ENCODE results near the gene ZFHX3.

ZFHX3 gene

DNA sequence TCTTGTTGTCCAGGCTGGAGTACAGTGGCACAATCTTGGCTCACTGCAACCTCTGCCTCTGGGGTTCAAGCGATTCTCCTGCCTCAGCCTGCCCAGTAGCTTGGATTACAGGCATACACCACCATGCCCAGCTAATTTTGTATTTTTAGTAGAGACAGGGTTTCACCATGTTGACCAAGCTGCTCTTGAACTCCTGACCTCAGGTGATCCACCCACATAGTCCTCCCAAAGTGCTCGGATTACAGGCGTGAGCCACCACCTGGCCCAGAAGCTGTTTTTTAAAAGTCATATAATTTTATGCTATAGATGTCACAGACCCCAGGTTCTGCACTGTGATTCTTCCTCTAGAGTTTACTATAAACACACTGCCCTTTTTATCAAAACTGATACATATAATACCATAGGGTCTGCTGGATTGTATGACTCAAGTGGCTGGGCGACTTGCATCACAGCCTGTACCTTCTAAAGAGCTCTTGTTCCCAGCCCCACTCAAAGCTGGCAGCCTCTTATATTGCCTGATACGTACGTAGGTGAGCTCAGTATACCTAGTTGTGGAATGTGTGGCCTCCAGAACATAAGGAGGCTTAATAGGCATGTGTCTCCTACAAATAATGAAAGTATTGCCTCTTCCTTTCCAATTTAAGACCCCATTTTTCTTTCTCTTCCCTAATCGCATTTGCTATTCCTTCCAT lies 295.8 kb downstream of the ZFHX3 start:
- H2AFZ ChIP-seq (ENCODE audit: low read depth) = no peak overlapping the region
- no peak overlapping the region for H3K4me3 ChIP-seq (IDR thresholded peaks at IDR 0.05; ENCODE audit: insufficient read depth, low read depth, low read length)
- no peak overlapping the region for H3K9ac ChIP-seq
- no peak overlapping the region for H3K27ac ChIP-seq
- no peaks in the 10 kb centered on the region for H3K4me1 ChIP-seq (ENCODE audit: low read depth, poor library complexity, severe bottlenecking)
- no peaks in the 10 kb centered on the region for H3K79me2 ChIP-seq (ENCODE audit: insufficient read depth, low read depth)
- H3K4me2 ChIP-seq = no peak overlapping the region
- no peaks in the 10 kb centered on the region for H3K27me3 ChIP-seq (ENCODE audit: insufficient read depth, low read depth)
- H4K20me1 ChIP-seq (ENCODE audit: insufficient read depth) = no peaks in the 10 kb centered on the region
- no peaks in the 10 kb centered on the region for H3K36me3 ChIP-seq (ENCODE audit: insufficient read depth)
- TF ChIP-seq, protein P1, sequence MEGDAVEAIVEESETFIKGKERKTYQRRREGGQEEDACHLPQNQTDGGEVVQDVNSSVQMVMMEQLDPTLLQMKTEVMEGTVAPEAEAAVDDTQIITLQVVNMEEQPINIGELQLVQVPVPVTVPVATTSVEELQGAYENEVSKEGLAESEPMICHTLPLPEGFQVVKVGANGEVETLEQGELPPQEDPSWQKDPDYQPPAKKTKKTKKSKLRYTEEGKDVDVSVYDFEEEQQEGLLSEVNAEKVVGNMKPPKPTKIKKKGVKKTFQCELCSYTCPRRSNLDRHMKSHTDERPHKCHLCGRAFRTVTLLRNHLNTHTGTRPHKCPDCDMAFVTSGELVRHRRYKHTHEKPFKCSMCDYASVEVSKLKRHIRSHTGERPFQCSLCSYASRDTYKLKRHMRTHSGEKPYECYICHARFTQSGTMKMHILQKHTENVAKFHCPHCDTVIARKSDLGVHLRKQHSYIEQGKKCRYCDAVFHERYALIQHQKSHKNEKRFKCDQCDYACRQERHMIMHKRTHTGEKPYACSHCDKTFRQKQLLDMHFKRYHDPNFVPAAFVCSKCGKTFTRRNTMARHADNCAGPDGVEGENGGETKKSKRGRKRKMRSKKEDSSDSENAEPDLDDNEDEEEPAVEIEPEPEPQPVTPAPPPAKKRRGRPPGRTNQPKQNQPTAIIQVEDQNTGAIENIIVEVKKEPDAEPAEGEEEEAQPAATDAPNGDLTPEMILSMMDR (conservative IDR thresholded peaks at IDR 0.05; ENCODE audit: low read depth, low read length) = no peak

DNA sequence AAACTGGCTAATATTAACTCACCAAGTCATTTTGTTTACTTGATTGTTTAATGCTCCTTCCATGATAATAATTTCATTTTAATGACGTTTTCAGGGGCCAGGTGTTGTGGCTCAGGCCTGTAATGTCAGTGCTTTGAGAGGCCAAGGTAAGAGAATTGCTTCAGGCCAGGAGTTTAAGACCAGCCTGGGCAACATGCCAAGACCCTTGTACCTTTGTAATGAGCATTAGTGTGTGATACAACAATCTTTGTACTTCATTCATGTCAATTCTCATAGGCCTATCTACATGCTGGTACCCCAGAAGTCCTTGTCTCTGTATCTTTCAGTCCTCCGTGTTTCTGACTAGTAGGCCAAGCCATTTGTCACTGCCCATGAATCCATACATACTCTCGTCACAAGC lies 296.9 kb downstream of the ZFHX3 start:
- Histone ChIP-seq H3K9ac (no peak overlapping the region), H3K27me3 (ENCODE audit: insufficient read depth, low read depth) (no peaks in the 10 kb centered on the region), H3K4me2 (no peak overlapping the region), H4K20me1 (ENCODE audit: insufficient read depth) (no peaks in the 10 kb centered on the region), H3K36me3 (ENCODE audit: insufficient read depth) (no peaks in the 10 kb centered on the region), H3K79me2 (ENCODE audit: insufficient read depth, low read depth) (no peaks in the 10 kb centered on the region), H2AFZ (ENCODE audit: low read depth) (no peak overlapping the region), H3K4me3 (IDR thresholded peaks at IDR 0.05; ENCODE audit: insufficient read depth, low read depth, low read length) (no peak overlapping the region), H3K27ac (no peak overlapping the region), H3K4me1 (ENCODE audit: low read depth, poor library complexity, severe bottlenecking) (no peaks in the 10 kb centered on the region)
- TF ChIP-seq, protein P1 (conservative IDR thresholded peaks at IDR 0.05; ENCODE audit: low read depth, low read length) = no peak

DNA sequence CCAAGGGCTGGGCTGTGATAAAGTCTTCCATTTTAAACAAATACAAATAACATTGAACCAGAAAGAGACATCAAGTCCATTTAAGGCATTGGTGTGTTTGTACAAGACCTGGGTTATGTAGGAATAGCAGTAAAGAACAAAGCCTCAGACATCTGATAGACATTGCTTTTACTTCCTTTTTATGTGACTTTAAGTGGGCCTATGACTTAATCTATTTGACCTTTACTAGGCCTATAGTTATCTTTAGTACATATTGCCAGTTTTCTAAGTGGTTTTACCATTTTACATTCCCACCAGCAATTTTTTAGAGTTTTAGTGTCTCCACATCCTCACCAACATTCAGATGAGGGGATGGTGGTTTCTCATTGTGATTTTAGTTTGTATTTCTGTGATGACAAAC lies 298.8 kb downstream of the ZFHX3 start:
- Histone ChIP-seq H3K27ac (no peak overlapping the region), H3K36me3 (ENCODE audit: insufficient read depth) (no peaks in the 10 kb centered on the region), H3K79me2 (ENCODE audit: insufficient read depth, low read depth) (no peaks in the 10 kb centered on the region), H3K4me1 (ENCODE audit: low read depth, poor library complexity, severe bottlenecking) (peaks cover 12% of the 10 kb centered on the region), H3K4me3 (IDR thresholded peaks at IDR 0.05; ENCODE audit: insufficient read depth, low read depth, low read length) (no peak overlapping the region), H3K4me2 (no peak overlapping the region), H3K27me3 (ENCODE audit: insufficient read depth, low read depth) (no peaks in the 10 kb centered on the region), H2AFZ (ENCODE audit: low read depth) (no peak overlapping the region), H4K20me1 (ENCODE audit: insufficient read depth) (no peaks in the 10 kb centered on the region), H3K9ac (no peak overlapping the region)
- TF ChIP-seq, protein P1 (conservative IDR thresholded peaks at IDR 0.05; ENCODE audit: low read depth, low read length) = no peak

DNA sequence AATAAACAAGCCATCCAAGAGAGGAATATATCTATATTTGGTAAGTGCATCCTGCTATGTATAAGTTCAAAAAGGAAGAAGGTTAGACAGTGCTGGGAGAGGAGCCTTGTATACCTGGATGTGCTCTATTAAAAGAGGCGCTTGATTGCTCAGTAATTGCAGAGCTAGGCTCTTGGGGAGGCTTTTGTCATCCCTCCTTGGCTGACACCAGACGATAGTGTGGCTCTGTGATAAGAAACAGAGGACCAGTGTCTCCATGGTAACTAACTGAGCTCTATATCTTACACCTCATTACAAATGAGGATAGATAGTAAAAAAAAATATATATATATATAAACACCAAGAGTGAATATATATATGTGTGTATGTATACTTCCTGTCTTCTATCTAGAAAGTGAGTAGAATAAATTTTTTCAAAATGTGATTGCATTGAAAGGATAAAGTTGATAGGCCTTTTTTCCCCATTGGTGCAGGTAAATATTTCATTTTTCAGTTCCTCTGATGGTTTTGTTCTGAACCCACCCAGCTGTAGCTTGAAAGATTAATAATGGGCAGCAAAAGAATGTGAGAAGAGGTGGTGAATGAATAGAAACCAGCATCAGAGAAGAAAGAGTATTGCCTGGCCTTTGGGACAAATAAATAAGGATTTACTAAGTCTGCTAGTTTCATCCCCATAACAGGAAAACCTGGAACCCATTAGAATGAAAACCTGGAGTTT lies 303.7 kb downstream of the ZFHX3 start:
- H2AFZ ChIP-seq (ENCODE audit: low read depth) = no peak overlapping the region
- peak overlapping the region; percentile 77 for H3K4me2 ChIP-seq
- H3K4me1 ChIP-seq (ENCODE audit: low read depth, poor library complexity, severe bottlenecking) = peaks cover 35% of the 10 kb centered on the region
- H3K4me3 ChIP-seq (IDR thresholded peaks at IDR 0.05; ENCODE audit: insufficient read depth, low read depth, low read length) = no peak overlapping the region
- no peaks in the 10 kb centered on the region for H3K36me3 ChIP-seq (ENCODE audit: insufficient read depth)
- no peaks in the 10 kb centered on the region for H3K27me3 ChIP-seq (ENCODE audit: insufficient read depth, low read depth)
- TF ChIP-seq, protein P1 (conservative IDR thresholded peaks at IDR 0.05; ENCODE audit: low read depth, low read length) = no peak
- peak overlapping the region; percentile 20; the same call in 1 of the 2 replicates for H3K9ac ChIP-seq
- H3K79me2 ChIP-seq (ENCODE audit: insufficient read depth, low read depth) = no peaks in the 10 kb centered on the region
- H4K20me1 ChIP-seq (ENCODE audit: insufficient read depth) = no peaks in the 10 kb centered on the region
- peak overlapping the region; percentile 49; the same call in 1 of the 2 replicates for H3K27ac ChIP-seq
